Astrocyte of the cerebellum (primary cell): ENCODE measurements around the gene AGL.
"Not testable (repeated sequence)": the region's sequence is repeated elsewhere in the genome, so short reads cannot be mapped to it uniquely, and the experiment has no call there.

ENCODE experiments used
- DNase-seq: peaks from one replicate; pipeline ENCODE4 v3.0.0-alpha.2; 2011; ENCODE audit warnings: low read depth
- H3K4me3 ChIP-seq: 2 replicates; pipeline ENCODE4 v1.5.1; 2011; ENCODE audit warnings: mild to moderate bottlenecking, low read depth, low read length, moderate library complexity
- in situ Hi-C: cut with HindIII; loops from 2 replicates; pipeline ENCODE4 v1.10.0; 2017; ENCODE audit warnings: low sequenced_read_pairs
- TF ChIP-seq, protein P1 (sequence below): IDR thresholded peaks from 2 replicates; pipeline ENCODE4 v1.5.1; 2012; ENCODE audit warnings: low read length, low read depth, moderate library complexity, mild to moderate bottlenecking; ENCODE audit errors: missing control alignments

The AGL gene

DNA sequence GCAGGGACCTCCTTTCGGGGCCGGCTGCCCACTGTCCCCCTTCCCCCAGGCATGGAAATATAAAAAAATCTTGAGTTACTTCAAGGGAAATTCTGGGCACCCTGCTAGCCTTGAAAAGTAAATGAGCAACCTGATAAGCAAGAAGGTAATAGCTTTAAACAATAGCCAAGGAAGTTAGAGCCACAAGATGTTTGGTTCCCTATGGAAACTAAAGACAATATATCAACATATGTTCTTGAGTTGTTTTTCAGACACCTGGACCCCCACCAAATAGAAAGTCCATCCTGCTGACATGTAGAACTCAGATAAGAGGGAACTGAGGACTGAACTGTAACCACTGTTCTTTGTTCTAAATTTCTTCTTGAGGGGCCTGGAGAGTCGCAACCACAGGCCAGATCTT, 100.3 kb downstream of the AGL start:
- no peak overlapping the region for H3K4me3 ChIP-seq
- in situ Hi-C loops, result no loop called here
- TF ChIP-seq, protein P1, sequence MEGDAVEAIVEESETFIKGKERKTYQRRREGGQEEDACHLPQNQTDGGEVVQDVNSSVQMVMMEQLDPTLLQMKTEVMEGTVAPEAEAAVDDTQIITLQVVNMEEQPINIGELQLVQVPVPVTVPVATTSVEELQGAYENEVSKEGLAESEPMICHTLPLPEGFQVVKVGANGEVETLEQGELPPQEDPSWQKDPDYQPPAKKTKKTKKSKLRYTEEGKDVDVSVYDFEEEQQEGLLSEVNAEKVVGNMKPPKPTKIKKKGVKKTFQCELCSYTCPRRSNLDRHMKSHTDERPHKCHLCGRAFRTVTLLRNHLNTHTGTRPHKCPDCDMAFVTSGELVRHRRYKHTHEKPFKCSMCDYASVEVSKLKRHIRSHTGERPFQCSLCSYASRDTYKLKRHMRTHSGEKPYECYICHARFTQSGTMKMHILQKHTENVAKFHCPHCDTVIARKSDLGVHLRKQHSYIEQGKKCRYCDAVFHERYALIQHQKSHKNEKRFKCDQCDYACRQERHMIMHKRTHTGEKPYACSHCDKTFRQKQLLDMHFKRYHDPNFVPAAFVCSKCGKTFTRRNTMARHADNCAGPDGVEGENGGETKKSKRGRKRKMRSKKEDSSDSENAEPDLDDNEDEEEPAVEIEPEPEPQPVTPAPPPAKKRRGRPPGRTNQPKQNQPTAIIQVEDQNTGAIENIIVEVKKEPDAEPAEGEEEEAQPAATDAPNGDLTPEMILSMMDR, result no peak
- DNase-seq, result no peak

DNA sequence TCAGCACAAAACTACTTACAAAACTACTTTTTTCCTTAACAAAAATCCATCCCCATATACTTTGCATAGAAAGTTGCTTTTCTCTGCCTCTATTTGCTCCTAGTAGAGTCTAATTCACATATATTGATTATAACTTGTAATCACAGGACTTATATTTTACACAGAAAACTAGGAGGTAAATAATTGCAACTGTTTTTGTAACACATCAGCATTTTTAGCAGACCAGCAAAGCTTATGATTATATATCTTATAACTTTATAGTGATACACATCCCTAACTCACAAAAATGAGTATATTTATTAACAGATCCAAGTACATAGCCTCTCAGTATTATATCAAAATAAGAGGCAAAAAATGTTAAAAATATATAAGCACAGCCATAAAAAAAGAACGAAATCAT, 102.4 kb downstream of the AGL start:
- H3K4me3 ChIP-seq, result no peak overlapping the region
- TF ChIP-seq, protein P1, result no peak
- in situ Hi-C loops, result no loop called here
- DNase-seq, result no peak

DNA sequence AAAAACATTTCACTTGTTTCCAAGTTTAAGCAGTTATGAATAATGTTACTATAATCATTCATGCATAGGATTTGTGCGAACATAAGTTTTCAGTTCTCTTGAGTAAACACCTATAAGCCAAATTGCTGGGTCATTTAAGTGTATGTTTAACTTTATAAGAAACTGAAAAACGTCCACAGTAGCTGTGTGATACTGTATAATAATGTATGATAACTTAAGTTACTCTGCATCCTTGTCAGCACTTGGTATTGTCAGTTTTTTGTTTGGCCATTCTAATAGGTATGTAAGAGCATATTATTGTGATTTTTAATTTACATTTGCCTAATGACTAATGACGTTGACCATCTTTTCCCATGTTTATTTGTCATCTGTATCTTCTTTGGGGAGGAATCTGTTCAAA, 105.2 kb downstream of the AGL start:
- no peak for DNase-seq
- TF ChIP-seq, protein P1, result no peak
- in situ Hi-C loops, result no loop called here
- H3K4me3 ChIP-seq, result no peak overlapping the region

DNA sequence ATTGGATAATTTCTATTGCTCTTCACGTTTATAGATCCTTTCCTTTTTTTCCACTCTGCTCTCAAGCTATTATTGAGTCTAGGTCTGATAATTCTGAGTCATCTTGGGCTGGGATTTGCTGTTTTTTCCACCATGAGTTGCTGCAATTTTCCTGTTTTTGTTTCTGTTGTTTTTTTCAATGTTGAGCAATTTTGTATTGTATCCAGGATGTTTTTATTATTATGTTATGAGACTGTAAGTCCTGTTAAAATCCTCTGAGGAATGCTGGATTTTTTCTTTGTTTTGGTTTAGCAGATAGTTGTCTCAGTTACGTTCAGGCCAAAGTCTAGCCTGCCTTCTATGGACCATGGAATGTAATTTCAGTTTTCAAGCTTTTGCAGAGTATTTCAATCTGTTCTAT, 106.6 kb downstream of the AGL start:
- H3K4me3 ChIP-seq, result no peak overlapping the region
- no peak for DNase-seq
- TF ChIP-seq, protein P1, result no peak
- in situ Hi-C loops, result no loop called here

DNA sequence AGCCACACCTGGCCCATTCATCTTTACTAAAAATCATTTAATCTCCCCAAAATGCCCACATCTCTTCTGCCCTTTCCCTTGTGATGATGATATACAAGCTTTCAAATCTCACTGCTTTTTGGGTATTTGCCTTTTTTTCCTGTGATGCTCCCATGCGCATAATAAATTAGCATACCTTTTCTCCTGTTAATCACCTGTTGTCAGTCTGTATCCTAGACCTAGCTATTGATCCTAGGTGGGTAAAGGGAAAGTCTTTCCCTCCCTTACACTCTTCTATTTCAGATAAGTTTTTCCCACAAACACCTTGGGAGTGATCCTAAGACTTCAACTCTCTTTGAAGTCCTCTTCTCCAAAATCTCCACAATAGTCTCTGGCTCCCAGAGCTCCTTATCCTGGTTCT, 107.7 kb downstream of the AGL start:
- DNase-seq, result no peak
- in situ Hi-C loops, result no loop called here
- TF ChIP-seq, protein P1, result no peak
- H3K4me3 ChIP-seq, result no peak overlapping the region

DNA sequence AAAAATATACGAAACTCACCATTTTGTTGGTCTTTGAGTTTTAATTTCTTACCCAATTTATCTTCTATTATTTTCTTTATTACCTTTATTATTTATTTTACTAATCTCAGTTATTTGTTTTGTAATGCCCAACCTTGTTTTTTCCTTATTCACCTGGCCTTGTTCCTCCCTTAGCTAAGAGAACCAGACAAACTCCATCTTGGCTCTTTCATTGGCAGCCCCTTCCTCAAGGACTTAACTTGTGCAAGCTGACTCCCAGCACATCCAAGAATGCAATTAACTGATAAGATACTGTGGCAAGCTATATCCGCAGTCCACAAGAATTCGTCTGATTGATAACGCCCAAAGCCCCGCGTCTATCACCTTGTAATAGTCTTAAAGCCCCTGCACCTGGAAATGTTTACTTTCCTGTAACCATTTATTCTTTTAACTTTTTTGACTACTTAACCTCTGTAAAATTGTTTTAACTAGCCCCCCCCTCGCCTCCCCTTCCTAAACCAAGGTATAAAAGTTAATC, 109.1 kb downstream of the AGL start:
- DNase-seq, H3K4me3 ChIP-seq, in situ Hi-C loops: not testable (repeated sequence)

DNA sequence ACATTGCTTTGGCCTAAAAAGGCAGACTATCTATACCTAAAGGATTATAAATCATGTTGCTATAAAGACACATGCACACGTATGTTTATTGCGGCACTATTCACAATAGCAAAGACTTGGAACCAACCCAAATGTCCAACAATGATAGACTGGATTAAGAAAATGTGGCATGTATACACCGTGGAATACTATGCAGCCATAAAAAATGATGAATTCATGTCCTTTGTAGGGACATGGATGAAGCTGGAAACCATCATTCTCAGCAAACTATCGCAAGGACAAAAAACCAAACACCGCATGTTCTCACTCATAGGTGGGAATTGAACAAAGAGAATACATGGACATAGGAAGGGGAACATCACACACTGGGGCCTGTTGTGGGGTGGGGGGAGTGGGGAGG, 110.1 kb downstream of the AGL start:
- H3K4me3 ChIP-seq, DNase-seq, in situ Hi-C loops: not testable (repeated sequence)
